ENCODE measurements around the gene RFC4.

RFC4 gene

GRCh38 chr3:186757214-186757613 is 49.1 kb downstream of the RFC4 start:
- no peaks in the 10 kb centered on the region for H3K9me3 ChIP-seq (ENCODE audit: control insufficient read depth in 5 of 5, low read length in 5 of 5)
- no peaks in the 10 kb centered on the region for H3K4me1 ChIP-seq (ENCODE audit: control insufficient read depth in 5 of 5, insufficient read depth in 5 of 5, low read length in 5 of 5)
- H3K27me3 ChIP-seq (ENCODE audit: control insufficient read depth in 5 of 5, insufficient read depth in 4 of 5, low read length in 5 of 5): peaks cover 0 to 6% (median 0%) of the 10 kb centered on the region in 5 donors
- no peak overlapping the region for H3K9ac ChIP-seq (ENCODE audit: low read length in 5 of 5)
- no peak overlapping the region for H3K4me3 ChIP-seq (ENCODE audit: low read depth in 1 of 5, low read length in 5 of 5)
- no peaks in the 10 kb centered on the region for H3K36me3 ChIP-seq (ENCODE audit: control insufficient read depth in 5 of 5, insufficient read depth in 5 of 5, low read length in 5 of 5)
- H3K27ac ChIP-seq (ENCODE audit: low read depth, low read length): no peak overlapping the region

GRCh38 chr3:186754871-186755270 is 51.4 kb downstream of the RFC4 start:
- no peak overlapping the region for H3K4me3 ChIP-seq (ENCODE audit: low read depth in 1 of 5, low read length in 5 of 5)
- no peaks in the 10 kb centered on the region for H3K4me1 ChIP-seq (ENCODE audit: control insufficient read depth in 5 of 5, insufficient read depth in 5 of 5, low read length in 5 of 5)
- no peak overlapping the region for H3K27ac ChIP-seq (ENCODE audit: low read depth, low read length)
- no peaks in the 10 kb centered on the region for H3K9me3 ChIP-seq (ENCODE audit: control insufficient read depth in 5 of 5, low read length in 5 of 5)
- H3K9ac ChIP-seq (ENCODE audit: low read length in 5 of 5): no peak overlapping the region
- H3K36me3 ChIP-seq (ENCODE audit: control insufficient read depth in 5 of 5, insufficient read depth in 5 of 5, low read length in 5 of 5): no peaks in the 10 kb centered on the region
- peaks cover 0 to 6% (median 0%) of the 10 kb centered on the region in 5 donors for H3K27me3 ChIP-seq (ENCODE audit: control insufficient read depth in 5 of 5, insufficient read depth in 4 of 5, low read length in 5 of 5)

- H3K36me3 ChIP-seq (ENCODE audit: control insufficient read depth in 5 of 5, insufficient read depth in 5 of 5, low read length in 5 of 5): no peaks in the 10 kb centered on the region
- no peaks in the 10 kb centered on the region for H3K9me3 ChIP-seq (ENCODE audit: control insufficient read depth in 5 of 5, low read length in 5 of 5)
- H3K27me3 ChIP-seq (ENCODE audit: control insufficient read depth in 5 of 5, insufficient read depth in 4 of 5, low read length in 5 of 5): peaks cover 0 to 6% (median 0%) of the 10 kb centered on the region in 5 donors
- H3K27ac ChIP-seq (ENCODE audit: low read depth, low read length): no peak overlapping the region
- no peak overlapping the region for H3K4me3 ChIP-seq (ENCODE audit: low read depth in 1 of 5, low read length in 5 of 5)
- H3K4me1 ChIP-seq (ENCODE audit: control insufficient read depth in 5 of 5, insufficient read depth in 5 of 5, low read length in 5 of 5): no peaks in the 10 kb centered on the region
- H3K9ac ChIP-seq (ENCODE audit: low read length in 5 of 5): no peak overlapping the region
These were observed 52.3 kb downstream of the RFC4 start for GRCh38 chr3:186754006-186754405.

GRCh38 chr3:186751480-186751879 is 54.8 kb downstream of the RFC4 start:
- H3K9ac ChIP-seq (ENCODE audit: low read length in 5 of 5): no peak overlapping the region
- H3K9me3 ChIP-seq (ENCODE audit: control insufficient read depth in 5 of 5, low read length in 5 of 5): no peaks in the 10 kb centered on the region
- no peak overlapping the region for H3K27ac ChIP-seq (ENCODE audit: low read depth, low read length)
- no peaks in the 10 kb centered on the region for H3K36me3 ChIP-seq (ENCODE audit: control insufficient read depth in 5 of 5, insufficient read depth in 5 of 5, low read length in 5 of 5)
- peaks cover 0 to 6% (median 0%) of the 10 kb centered on the region in 5 donors for H3K27me3 ChIP-seq (ENCODE audit: control insufficient read depth in 5 of 5, insufficient read depth in 4 of 5, low read length in 5 of 5)
- H3K4me3 ChIP-seq (ENCODE audit: low read depth in 1 of 5, low read length in 5 of 5): no peak overlapping the region
- no peaks in the 10 kb centered on the region for H3K4me1 ChIP-seq (ENCODE audit: control insufficient read depth in 5 of 5, insufficient read depth in 5 of 5, low read length in 5 of 5)

- Histone ChIP-seq H3K27me3 (ENCODE audit: control insufficient read depth in 5 of 5, insufficient read depth in 4 of 5, low read length in 5 of 5) (peaks cover 0 to 6% (median 0%) of the 10 kb centered on the region in 5 donors), H3K9ac (ENCODE audit: low read length in 5 of 5) (no peak overlapping the region), H3K4me3 (ENCODE audit: low read depth in 1 of 5, low read length in 5 of 5) (no peak overlapping the region), H3K9me3 (ENCODE audit: control insufficient read depth in 5 of 5, low read length in 5 of 5) (no peaks in the 10 kb centered on the region), H3K36me3 (ENCODE audit: control insufficient read depth in 5 of 5, insufficient read depth in 5 of 5, low read length in 5 of 5) (no peaks in the 10 kb centered on the region), H3K27ac (ENCODE audit: low read depth, low read length) (no peak overlapping the region), H3K4me1 (ENCODE audit: control insufficient read depth in 5 of 5, insufficient read depth in 5 of 5, low read length in 5 of 5) (peaks cover 0 to 6% (median 3%) of the 10 kb centered on the region in 5 donors)
These were observed 56.0 kb downstream of the RFC4 start for GRCh38 chr3:186750316-186750715.

GRCh38 chr3:186746008-186746407 is 60.3 kb downstream of the RFC4 start:
- no peaks in the 10 kb centered on the region for H3K9me3 ChIP-seq (ENCODE audit: control insufficient read depth in 5 of 5, low read length in 5 of 5)
- no peak overlapping the region for H3K4me3 ChIP-seq (ENCODE audit: low read depth in 1 of 5, low read length in 5 of 5)
- no peaks in the 10 kb centered on the region for H3K27me3 ChIP-seq (ENCODE audit: control insufficient read depth in 5 of 5, insufficient read depth in 4 of 5, low read length in 5 of 5)
- H3K9ac ChIP-seq (ENCODE audit: low read length in 5 of 5): no peak overlapping the region
- no peak overlapping the region for H3K27ac ChIP-seq (ENCODE audit: low read depth, low read length)
- H3K4me1 ChIP-seq (ENCODE audit: control insufficient read depth in 5 of 5, insufficient read depth in 5 of 5, low read length in 5 of 5): peaks cover 0 to 6% (median 3%) of the 10 kb centered on the region in 5 donors
- H3K36me3 ChIP-seq (ENCODE audit: control insufficient read depth in 5 of 5, insufficient read depth in 5 of 5, low read length in 5 of 5): no peaks in the 10 kb centered on the region

- H3K4me1 ChIP-seq (ENCODE audit: control insufficient read depth in 5 of 5, insufficient read depth in 5 of 5, low read length in 5 of 5): peaks cover 0 to 6% (median 3%) of the 10 kb centered on the region in 5 donors
- H3K27me3 ChIP-seq (ENCODE audit: control insufficient read depth in 5 of 5, insufficient read depth in 4 of 5, low read length in 5 of 5): no peaks in the 10 kb centered on the region
- H3K4me3 ChIP-seq (ENCODE audit: low read depth in 1 of 5, low read length in 5 of 5): no peak overlapping the region
- no peaks in the 10 kb centered on the region for H3K9me3 ChIP-seq (ENCODE audit: control insufficient read depth in 5 of 5, low read length in 5 of 5)
- no peak overlapping the region for H3K27ac ChIP-seq (ENCODE audit: low read depth, low read length)
- H3K9ac ChIP-seq (ENCODE audit: low read length in 5 of 5): no peak overlapping the region
- H3K36me3 ChIP-seq (ENCODE audit: control insufficient read depth in 5 of 5, insufficient read depth in 5 of 5, low read length in 5 of 5): no peaks in the 10 kb centered on the region
These were observed 62.6 kb downstream of the RFC4 start for GRCh38 chr3:186743666-186744065.

- Histone ChIP-seq H3K4me1 (ENCODE audit: control insufficient read depth in 5 of 5, insufficient read depth in 5 of 5, low read length in 5 of 5) (peaks cover 0 to 6% (median 3%) of the 10 kb centered on the region in 5 donors), H3K4me3 (ENCODE audit: low read depth in 1 of 5, low read length in 5 of 5) (no peak overlapping the region), H3K9ac (ENCODE audit: low read length in 5 of 5) (no peak overlapping the region), H3K27me3 (ENCODE audit: control insufficient read depth in 5 of 5, insufficient read depth in 4 of 5, low read length in 5 of 5) (no peaks in the 10 kb centered on the region), H3K27ac (ENCODE audit: low read depth, low read length) (no peak overlapping the region), H3K36me3 (ENCODE audit: control insufficient read depth in 5 of 5, insufficient read depth in 5 of 5, low read length in 5 of 5) (no peaks in the 10 kb centered on the region), H3K9me3 (ENCODE audit: control insufficient read depth in 5 of 5, low read length in 5 of 5) (no peaks in the 10 kb centered on the region)
These were observed 63.5 kb downstream of the RFC4 start for GRCh38 chr3:186742618-186743380.

All from subcutaneous abdominal adipose tissue (tissue), 5 donors.